HG03039 (cell line): Measurements from ENCODE around the gene CTPS2.

ENCODE experiments used
- ATAC-seq: cut with Tn5 transposase; IDR thresholded peaks from one replicate; pipeline ENCODE4 v1.9.1; 2021; ENCODE audit warnings: mild to moderate bottlenecking, moderate library complexity; ENCODE audit not compliant: unreplicated experiment

Gene CTPS2

GRCh38 chrX:16573781-16574180, 138.7 kb downstream of the CTPS2 start:
- no peak for ATAC-seq

- no peak for ATAC-seq
These were observed 144.8 kb downstream of the CTPS2 start for GRCh38 chrX:16567681-16568080.

GRCh38 chrX:16566571-16566970, 145.9 kb downstream of the CTPS2 start:
- ATAC-seq, result no peak

- ATAC-seq, result no peak
These were observed 152.3 kb downstream of the CTPS2 start for GRCh38 chrX:16560173-16560572.

GRCh38 chrX:16559206-16559619, 153.3 kb downstream of the CTPS2 start:
- ATAC-seq, result no peak

- ATAC-seq, result no peak
These were observed 154.0 kb downstream of the CTPS2 start for GRCh38 chrX:16558489-16558888.

- no peak for ATAC-seq
These were observed 159.9 kb downstream of the CTPS2 start for GRCh38 chrX:16552546-16552945.

- no peak for ATAC-seq
These were observed 164.8 kb downstream of the CTPS2 start for GRCh38 chrX:16547644-16548043.

GRCh38 chrX:16544969-16545368, 167.5 kb downstream of the CTPS2 start:
- no peak for ATAC-seq
